Activated gamma-delta T cell (primary cell): ENCODE results near the gene HELQ.
"Not testable (repeated sequence)": the region's sequence is repeated elsewhere in the genome, so short reads cannot be mapped to it uniquely, and the experiment has no call there.

Experiments
- DNase-seq: peaks from one replicate; lab custom pipeline; 2025; lab: John Stamatoyannopoulos, UW

Gene HELQ

DNA sequence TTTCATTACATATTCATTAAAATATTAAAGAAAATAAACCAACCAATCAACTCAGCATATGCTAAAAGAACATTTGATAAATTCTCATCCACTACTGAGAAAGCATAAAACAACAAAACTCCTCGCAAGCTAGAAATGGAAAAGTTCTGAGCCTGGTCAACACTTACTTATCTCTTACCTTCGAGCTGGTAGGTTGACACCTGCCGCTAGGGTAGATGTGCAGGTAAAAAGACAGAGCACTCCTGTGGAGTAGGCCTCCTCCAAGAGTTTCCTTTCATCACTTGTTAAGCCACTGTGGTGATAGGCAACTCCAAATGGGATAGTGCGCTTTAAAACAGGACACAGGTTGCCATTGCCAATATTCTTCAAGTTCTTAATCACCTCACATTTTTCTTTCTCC is 18.9 kb downstream of the HELQ start:
- no peak for DNase-seq

DNA sequence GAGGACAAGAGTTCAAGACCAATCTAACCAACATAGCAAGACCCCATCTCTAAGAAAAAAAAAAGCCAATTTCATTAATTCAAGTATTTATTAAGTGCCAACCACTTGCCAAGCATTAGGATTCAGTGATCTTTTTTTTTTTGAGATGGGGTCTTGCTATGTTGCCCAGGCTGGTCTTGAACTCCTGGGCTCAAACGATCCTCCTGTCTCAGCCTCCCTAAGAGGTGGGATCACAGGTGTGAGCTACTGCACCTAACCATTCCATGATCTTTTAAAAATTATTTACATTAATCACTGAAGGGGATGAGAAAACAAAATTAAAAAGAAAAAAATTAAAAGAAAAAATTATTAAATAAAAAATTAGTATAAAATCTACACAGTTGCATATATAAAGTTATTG is 24.4 kb downstream of the HELQ start:
- DNase-seq: no peak

DNA sequence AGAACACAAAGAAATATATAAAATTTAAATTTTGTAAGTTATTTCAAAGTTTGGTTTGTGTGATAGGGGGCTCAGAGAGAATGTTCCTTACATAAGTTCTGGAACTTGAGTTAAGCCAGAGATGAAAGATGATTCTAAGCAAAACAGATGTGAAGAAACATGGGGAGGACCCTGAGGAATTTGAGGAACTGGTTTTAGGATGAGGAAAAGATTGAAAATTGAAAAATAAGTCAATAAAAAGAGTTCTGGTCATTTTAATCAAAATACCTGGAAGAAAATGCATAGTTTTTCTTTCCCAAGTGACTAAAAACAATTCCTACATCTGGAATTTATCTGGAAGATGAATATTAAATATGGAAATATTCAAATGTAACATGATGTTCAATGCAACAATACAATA is 37.4 kb downstream of the HELQ start:
- no peak for DNase-seq

DNA sequence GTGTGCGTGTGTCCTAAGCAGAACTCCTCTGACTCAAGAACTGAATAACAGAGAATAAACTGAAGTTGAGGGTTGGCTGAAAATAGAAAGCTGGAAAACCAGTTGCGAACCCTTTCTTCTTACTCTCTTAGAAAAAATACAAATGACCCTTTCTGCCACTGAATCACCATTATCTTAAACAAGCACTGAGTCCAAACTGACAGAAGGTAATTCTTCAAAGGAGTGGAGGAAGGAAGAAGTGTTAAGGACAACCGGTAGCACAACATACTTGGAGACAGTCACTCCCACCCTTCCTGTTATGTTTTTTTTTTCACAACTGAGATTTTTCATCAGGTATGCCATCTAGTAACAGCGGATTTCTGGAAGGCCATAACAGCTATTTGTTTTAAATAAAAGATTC is 38.1 kb downstream of the HELQ start:
- no peak for DNase-seq

- no peak for DNase-seq
Observed at GRCh38 chr4:83413676-83414075, 41.9 kb downstream of the HELQ start.

GRCh38 chr4:83408908-83409307 is 46.7 kb downstream of the HELQ start:
- DNase-seq: no peak

DNA sequence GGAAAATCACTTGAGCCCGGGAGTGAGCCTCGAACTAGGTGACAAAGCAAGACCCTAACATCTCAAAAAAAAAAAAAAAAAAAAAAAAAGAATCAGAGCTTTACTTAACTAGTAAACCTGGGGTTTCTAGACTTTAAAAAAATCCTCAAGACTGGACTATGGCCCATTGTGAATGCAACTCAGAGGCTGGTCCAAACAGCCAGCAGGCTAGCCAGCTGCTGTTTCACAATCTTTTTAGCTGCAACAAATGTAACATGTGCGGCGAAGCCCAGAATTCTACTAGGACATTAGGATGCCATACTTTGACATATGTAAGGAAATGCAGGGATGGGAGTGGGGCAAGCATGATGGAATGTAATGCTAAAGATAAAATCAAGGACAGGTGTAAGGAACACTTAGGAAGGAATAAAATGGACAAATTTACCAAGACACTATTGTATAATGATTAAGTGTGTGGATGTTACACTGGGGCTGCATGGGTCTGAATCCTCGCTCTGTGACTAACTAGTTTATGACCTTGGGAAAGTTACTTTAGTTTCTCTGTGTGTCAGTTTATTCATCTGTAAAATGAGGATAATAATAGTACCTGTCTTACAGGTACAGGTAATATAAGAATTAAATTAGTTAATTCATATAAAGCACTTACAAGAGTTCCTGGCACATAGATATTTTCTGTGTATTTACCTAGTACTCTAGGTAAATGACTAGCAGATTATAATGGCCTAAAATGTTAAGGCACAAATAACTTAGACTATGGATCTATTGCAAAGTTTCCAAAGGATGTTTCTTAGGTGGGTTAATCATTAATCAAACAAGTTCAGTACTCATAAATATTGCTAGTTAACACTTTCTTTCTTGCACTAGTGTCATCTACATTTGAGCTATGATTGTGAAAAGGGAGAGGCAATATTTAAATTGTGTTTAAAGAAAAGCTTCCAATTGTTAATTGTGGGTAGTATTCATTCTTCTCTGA is 49.5 kb downstream of the HELQ start:
- no peak for DNase-seq

DNA sequence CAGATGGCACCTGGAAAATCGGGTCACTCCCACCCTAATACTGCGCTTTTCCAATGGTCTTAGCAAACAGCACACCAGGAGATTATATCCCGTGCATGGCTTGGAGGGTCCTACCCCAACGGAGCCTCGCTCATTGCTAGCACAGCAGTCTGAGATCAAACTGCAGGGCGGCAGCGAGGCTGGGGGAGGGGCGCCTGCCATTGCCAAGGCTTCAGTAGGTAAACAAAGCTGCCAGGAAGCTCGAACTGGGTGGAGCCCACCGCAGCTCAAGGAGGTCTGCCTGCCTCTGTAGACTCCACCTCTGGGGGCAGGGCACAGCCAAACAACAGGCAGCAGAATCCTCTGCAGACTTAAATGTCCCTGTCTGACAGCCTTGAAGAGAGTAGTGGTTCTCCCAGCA is 57.5 kb downstream of the HELQ start:
- DNase-seq: not testable (repeated sequence)

GRCh38 chr4:83393908-83394307 is 61.7 kb downstream of the HELQ start:
- no peak for DNase-seq

- DNase-seq: no peak
Observed at GRCh38 chr4:83392562-83392961, 63.1 kb downstream of the HELQ start.

DNA sequence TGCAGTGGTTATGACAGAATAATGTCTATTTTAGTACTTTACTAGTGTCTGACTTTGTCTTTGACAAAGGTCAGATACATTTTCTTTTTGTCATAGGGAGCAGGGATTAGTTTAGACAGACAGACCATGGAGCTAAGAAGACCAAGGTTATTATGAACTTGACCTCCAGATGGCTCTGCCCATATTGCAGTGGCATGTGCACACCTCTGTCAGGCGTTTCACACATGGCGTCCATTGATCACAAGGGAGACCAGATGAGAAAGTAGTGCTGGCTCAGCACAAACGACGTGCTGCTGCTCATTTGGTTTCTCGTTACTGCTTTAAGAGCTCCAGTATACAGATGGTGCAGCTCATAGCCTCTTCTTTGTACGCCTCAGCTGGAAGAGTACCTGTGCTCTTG is 64.7 kb downstream of the HELQ start:
- no peak for DNase-seq

- DNase-seq: no peak
Observed at GRCh38 chr4:83389756-83390505, 65.7 kb downstream of the HELQ start.

DNA sequence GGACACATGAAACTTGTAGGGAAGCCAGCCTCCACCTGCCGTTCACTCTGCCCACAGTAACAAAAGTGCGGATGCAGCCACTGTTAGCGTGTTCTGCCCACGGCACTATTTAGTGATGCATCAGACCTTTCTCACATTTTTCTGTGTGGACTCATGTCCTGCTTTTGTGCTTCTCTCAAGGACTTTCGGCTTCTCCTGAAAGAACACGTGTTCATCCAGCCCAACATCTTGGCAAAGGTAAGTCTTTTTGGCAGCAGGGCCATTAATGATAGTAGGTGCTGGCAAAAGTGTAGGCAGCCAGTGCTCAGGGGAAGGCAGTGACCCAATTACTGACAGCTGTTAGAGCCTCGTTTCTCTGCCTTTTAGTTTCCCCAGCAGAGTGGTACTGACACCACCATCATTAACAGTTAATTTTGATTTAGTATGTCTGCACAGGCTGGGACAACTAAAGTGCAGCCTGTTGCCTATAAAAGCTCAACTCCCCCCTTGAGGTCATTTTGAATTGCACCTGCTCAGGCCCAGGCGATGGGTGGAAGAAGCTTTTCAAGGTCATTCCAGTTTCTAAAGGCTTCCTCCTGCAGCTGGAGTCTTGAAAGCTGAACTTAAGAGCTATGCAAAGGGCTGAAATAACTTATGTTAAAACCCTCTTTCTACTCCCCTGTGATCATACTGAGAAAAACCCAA is 66.4 kb downstream of the HELQ start:
- DNase-seq: no peak

GRCh38 chr4:83388313-83388676 is 67.3 kb downstream of the HELQ start:
- no peak for DNase-seq

DNA sequence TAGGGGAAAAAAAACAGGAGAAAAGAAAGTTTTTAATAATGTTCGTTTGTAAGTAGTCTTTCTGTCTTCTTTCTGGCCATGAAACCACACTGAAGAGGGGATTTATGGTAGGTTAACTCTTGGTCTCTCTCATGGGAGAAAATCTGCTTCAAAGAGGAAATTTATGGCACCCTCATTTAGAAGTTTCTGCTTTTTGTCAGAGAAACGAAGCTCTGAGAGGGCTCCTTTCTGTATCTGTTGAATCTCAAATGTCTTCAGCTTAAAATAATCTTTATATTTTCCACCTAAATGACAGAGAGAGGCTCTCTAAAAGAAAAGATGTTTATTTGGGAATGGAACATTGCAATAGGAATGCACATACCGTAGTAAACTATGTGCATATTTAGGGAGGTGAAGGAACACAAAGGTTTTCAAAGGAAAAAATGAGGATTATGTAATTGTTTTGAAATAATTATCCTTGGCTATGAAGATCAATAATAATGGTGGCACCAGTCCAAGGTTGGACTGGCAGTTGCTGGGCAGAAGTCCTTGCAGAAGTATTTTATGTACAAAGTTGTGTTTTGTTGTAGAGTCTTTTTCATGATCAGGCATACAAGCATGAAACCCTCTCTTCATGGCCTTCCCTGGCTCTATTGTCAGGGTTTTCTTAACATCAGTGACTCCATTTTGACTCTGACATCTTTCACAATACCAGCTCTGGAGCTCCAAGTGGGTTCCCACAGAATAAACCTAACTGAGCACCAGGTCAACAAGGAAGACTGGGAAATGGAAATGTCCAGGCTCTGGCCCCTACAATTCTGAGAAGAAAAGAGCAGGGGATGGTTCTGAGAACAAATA is 67.9 kb downstream of the HELQ start:
- no peak for DNase-seq

DNA sequence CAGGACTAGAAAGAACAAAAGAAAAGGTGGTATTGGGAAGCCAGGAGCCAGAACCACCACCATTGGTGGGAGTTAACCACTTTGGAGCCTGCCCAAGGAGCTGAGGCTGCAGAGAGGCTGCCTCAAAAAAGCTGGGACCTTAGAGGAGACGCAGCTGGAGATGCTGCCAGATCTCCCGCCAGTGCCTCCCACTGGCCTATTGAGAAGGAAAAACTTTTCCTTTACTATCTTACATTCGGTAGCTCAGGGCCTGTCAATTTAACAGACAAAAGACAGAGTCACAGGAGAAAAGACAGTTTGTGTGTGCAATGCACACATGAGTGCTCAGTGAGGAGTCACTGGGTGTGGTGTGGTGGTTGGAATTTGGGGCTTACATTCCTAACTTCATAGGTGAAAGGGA is 68.6 kb downstream of the HELQ start:
- no peak for DNase-seq

DNA sequence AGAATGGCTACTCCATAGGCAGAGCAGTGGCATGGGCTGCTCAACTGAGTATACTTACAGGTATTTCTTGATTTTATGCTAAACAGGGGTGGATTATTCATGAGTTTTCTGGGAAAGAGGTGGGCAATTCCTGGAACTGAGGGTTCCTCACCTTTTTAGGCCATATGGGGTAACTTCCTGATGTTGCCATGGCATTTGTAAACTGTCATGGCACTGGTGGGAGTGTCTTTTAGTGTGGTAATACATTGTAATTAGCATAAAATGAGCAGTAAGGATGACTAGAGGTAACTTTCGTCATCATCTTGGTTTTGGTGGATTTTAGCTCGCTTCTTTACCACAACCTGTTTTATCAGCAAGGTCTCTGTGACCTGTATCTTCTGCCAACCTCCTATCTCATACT is 72.8 kb downstream of the HELQ start:
- no peak for DNase-seq

DNA sequence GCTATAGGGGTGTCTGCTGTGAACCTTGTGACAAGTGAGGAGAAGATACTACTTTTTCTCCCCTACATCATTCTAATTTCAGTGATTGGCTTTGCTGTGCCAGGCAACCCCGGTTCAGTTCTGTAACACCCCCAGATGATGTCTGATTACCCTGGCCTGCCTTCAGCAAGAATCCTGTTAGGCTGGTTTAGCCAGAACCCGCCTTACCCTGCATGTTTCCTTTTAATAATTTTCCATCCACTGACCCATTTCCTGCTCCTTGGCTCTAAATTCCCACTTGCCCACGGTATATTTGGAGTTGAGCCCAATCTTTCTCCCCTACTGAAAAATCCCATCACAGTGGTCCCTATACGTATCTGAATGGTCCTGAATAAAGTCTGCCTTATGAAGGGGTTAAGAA is 74.5 kb downstream of the HELQ start:
- no peak for DNase-seq

DNA sequence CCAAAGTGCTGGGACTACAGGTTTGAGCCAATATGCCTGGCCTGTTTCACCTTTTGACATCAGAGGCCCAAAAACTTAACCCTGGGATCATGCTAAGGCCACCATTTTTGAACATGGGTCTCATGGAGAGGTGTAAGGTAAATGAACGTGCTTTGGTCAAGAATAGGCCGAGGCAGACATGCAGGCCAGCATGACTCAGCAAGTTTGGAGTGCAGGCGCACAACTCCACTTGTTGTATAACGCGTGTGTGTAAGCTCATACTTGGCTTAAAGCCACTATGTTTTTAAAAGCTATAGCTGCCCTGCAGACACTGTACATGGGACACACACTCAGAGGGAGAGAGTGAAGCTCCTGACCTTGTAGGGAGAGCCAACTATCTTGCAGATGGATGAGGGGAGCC is 77.2 kb downstream of the HELQ start:
- no peak for DNase-seq

DNA sequence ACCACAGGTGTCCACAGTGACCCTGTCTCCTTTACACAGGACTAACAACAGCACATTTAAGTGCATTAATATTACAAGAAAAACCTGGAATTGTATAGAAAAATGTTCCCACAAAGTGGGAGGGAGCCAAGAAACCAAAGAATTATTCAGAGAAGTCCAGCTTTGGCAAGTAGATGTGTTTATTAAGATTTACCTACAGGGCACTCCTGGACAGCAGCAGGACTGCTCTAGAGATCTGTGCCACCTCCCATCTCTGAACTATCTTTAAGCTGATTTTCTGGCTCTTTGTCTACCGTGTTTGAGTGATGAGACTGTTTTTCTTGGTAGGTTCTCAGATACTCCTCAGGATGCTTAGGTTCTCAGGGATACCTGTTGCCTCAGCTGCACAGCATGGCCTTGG is 82.7 kb downstream of the HELQ start:
- no peak for DNase-seq

DNA sequence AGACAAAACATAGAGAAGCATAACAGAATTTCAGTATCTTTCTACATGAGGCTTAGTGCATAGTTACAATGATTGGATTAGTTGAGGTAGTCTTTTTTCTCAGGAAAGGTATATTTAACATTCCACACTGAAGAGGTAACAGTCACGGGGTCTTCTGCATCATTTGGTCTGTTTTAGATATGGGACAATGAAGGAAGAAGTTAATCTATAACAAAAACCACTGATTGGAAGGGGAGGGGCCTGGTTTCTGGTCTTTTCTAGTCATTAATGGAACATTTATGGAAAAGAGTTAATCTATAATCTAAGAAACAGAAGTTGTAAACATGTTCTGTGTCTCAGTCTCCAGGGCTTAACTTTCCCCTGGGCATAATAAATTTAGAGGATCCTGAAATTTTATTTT is 83.7 kb downstream of the HELQ start:
- no peak for DNase-seq

DNA sequence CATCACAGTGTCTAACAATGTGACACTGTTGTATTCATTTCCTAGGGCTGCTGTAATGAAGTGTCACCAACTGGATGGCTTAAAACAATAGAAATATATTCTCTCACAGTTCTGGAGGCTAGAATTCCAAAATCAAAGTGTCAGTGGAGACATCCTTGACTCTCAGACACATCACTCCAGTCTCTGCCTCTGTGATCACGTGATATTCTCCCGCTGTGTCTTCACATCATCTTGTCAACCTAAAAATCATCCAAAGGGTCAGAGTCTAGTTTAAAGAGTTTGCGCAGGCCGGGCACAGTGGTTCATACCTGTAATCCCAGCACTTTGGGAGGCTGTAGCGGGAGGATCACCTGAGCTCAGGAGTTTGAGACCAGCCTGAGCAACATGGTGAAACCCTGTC is 84.4 kb downstream of the HELQ start:
- no peak for DNase-seq
